A549 (cell line): ENCODE results near the gene RNASE7.

Experiments used
- CEBPB ChIP-seq, 2 experiments: fragments of >200 bp in 1 of 2; sonication (Bioruptor Twin) in 1 of 2; formaldehyde crosslinking in 1 of 2; IDR thresholded peaks; 2 replicates each; pipeline ENCODE4 v1.6.1; 2012 to 2016
- CTCF ChIP-seq: fragments of >200 bp; sonication (Bioruptor Twin); formaldehyde crosslinking; IDR thresholded peaks from 3 replicates; pipeline ENCODE4 v1.5.1; 2016
- MAX ChIP-seq: IDR thresholded peaks from 2 replicates; pipeline ENCODE4 v1.6.1; 2012
- POLR2A ChIP-seq: IDR thresholded peaks from 2 replicates; pipeline ENCODE4 v1.6.1; 2012; ENCODE audit warnings: mild to moderate bottlenecking, low read length
- TP53 ChIP-seq: fragments of 250-450 bp; sonication (Bioruptor Pico); IDR thresholded peaks from 2 replicates; pipeline ENCODE4 v1.5.0; 2021; ENCODE audit warnings: mild to moderate bottlenecking, moderate library complexity

GRCh38 chr14:21042918-21043317 is 756 bp downstream of the RNASE7 start:
- TF ChIP-seq CTCF (no peak), MAX (no peak), POLR2A (no peak), CEBPB (IDR thresholded peaks at IDR 0.05) (no peak), TP53 (CRISPR knock-in tag) (no peak)
